A549 (cell line): Measurements from ENCODE around the gene CCDC97. TPM values are rescaled to one million over a fixed set of nuclear protein-coding genes. Genes with fewer than 3 reads are reported as not detected.
"Not testable (repeated sequence)": the region's sequence is repeated elsewhere in the genome, so short reads cannot be mapped to it uniquely, and the experiment has no call there.

Experiments
- ATAC-seq, 2 experiments: fragments of 200-7000 bp in 1 of 2; fragments of >200 bp in 1 of 2; cut with Nextera tagmentation in 1 of 2; cut with Tn5 transposase in 1 of 2; 3 replicates each; pipeline versions ENCODE4 v1.8.0 to v1.9.1; 2018 to 2020; ENCODE audit warnings: mild to moderate bottlenecking in 1 of 2, moderate library complexity in 1 of 2
- CTCF ChIA-PET: fragments of 300-600 bp; sonication (Branson Sonifier 250); formaldehyde crosslinking; extraction: SDS; loops from one replicate; lab custom pipeline; 2021; ENCODE audit warnings: antibody characterized with exemption, inconsistent platforms; lab: Yijun Ruan, JAX
- POLR2A ChIA-PET: fragments of 350-600 bp; formaldehyde crosslinking; extraction: SDS; loops from one replicate; lab custom pipeline; 2021; ENCODE audit warnings: antibody characterized with exemption, inconsistent platforms; lab: Yijun Ruan, JAX
- DNase-seq, 2 experiments: peaks; one replicate each; pipeline versions ENCODE4 v3.0.0 to v3.0.0-alpha.2; 2011 to 2016; ENCODE audit warnings: low read depth in 1 of 2, low spot score in 1 of 2
- FAIRE-seq: peaks from 2 replicates; lab custom pipeline; 2011; peaks lifted over from hg19 to GRCh38; lab: Jason Lieb, UNC
- H3K27ac ChIP-seq, 2 experiments: fragments of >200 bp; sonication (Bioruptor Twin); formaldehyde crosslinking; 3 replicates each; pipeline ENCODE4 v1.5.1; 2016 to 2017
- H3K4me1 ChIP-seq: fragments of >200 bp; sonication (Bioruptor Twin); formaldehyde crosslinking; 3 replicates; pipeline ENCODE4 v1.6.1; 2016
- H3K4me2 ChIP-seq: fragments of >200 bp; sonication (Bioruptor Twin); formaldehyde crosslinking; 3 replicates; pipeline ENCODE4 v1.6.1; 2016
- H3K4me3 ChIP-seq: fragments of >200 bp; sonication (Bioruptor Twin); formaldehyde crosslinking; 3 replicates; pipeline ENCODE4 v1.5.1; 2016
- H3K9me3 ChIP-seq: fragments of >200 bp; sonication (Bioruptor Twin); formaldehyde crosslinking; 3 replicates; pipeline ENCODE4 v1.6.1; 2016
- CBX2 ChIP-seq: fragments of 200-600 bp; sonication (generic); IDR thresholded peaks from 2 replicates; pipeline ENCODE4 v1.6.1; 2016; ENCODE audit warnings: low read depth, mild to moderate bottlenecking, borderline replicate concordance
- CBX8 ChIP-seq: fragments of 200-600 bp; sonication (generic); IDR thresholded peaks from 2 replicates; pipeline ENCODE4 v1.6.1; 2016
- CHD4 ChIP-seq: fragments of 200-600 bp; sonication (generic); IDR thresholded peaks from 2 replicates; pipeline ENCODE4 v1.6.1; 2016; ENCODE audit warnings: antibody characterized with exemption, mild to moderate bottlenecking, borderline replicate concordance
- CTCF ChIP-seq: fragments of >200 bp; sonication (Bioruptor Twin); formaldehyde crosslinking; IDR thresholded peaks from 3 replicates; pipeline ENCODE4 v1.5.1; 2016
- EHF ChIP-seq: fragments of 250-450 bp; sonication (Bioruptor Pico); IDR thresholded peaks from 2 replicates; pipeline ENCODE4 v1.5.0; 2020; ENCODE audit warnings: mild to moderate bottlenecking
- EHMT2 ChIP-seq: fragments of 200-600 bp; sonication (generic); IDR thresholded peaks from 2 replicates; pipeline ENCODE4 v1.6.1; 2016; ENCODE audit warnings: antibody characterized with exemption, low read depth, mild to moderate bottlenecking, moderate library complexity
- FOSB ChIP-seq: fragments of 250-450 bp; sonication (Bioruptor Pico); IDR thresholded peaks from 2 replicates; pipeline ENCODE4 v1.5.0; 2020; ENCODE audit warnings: mild to moderate bottlenecking, moderate library complexity
- HES2 ChIP-seq: fragments of >200 bp; sonication (Bioruptor Twin); formaldehyde crosslinking; IDR thresholded peaks from 2 replicates; pipeline ENCODE4 v1.6.1; 2016
- HEYL ChIP-seq: fragments of 250-450 bp; sonication (Bioruptor Pico); IDR thresholded peaks from 2 replicates; pipeline ENCODE4 v1.8.0; 2021; ENCODE audit warnings: mild to moderate bottlenecking, moderate library complexity
- HOXB5 ChIP-seq: fragments of 250-450 bp; sonication (Bioruptor Pico); IDR thresholded peaks from 2 replicates; pipeline ENCODE4 v1.5.0; 2020; ENCODE audit warnings: mild to moderate bottlenecking, moderate library complexity
- JUNB ChIP-seq: fragments of >200 bp; sonication (Bioruptor Twin); formaldehyde crosslinking; IDR thresholded peaks from 2 replicates; pipeline ENCODE4 v1.6.1; 2016
- KDM1A ChIP-seq: fragments of 200-600 bp; sonication (generic); IDR thresholded peaks from 2 replicates; pipeline ENCODE4 v1.6.1; 2016; ENCODE audit warnings: low read depth, mild to moderate bottlenecking
- KDM5A ChIP-seq: fragments of 200-600 bp; sonication (generic); IDR thresholded peaks from 2 replicates; pipeline ENCODE4 v1.6.1; 2016; ENCODE audit warnings: antibody characterized with exemption, mild to moderate bottlenecking
- MAFK ChIP-seq: fragments of 450-650 bp; IDR thresholded peaks from 2 replicates; pipeline ENCODE4 v1.6.1; 2014; ENCODE audit not compliant: partially characterized antibody
- MAZ ChIP-seq: fragments of 150-350 bp; IDR thresholded peaks from 2 replicates; pipeline ENCODE4 v1.6.1; 2014; ENCODE audit warnings: antibody characterized with exemption, low read depth, low read length, borderline replicate concordance
- NFE2L2 ChIP-seq: fragments of 150-350 bp; conservative IDR thresholded peaks from 2 replicates; pipeline ENCODE4 v1.6.1; 2014; ENCODE audit warnings: low read length
- PHF8 ChIP-seq: fragments of 200-600 bp; sonication (generic); IDR thresholded peaks from 2 replicates; pipeline ENCODE4 v1.6.1; 2016; ENCODE audit warnings: low read depth, mild to moderate bottlenecking, antibody characterized with exemption, moderate library complexity, borderline replicate concordance
- RAD21 ChIP-seq, 2 experiments: fragments of >200 bp in 1 of 2; sonication (Bioruptor Twin) in 1 of 2; formaldehyde crosslinking in 1 of 2; IDR thresholded peaks in 1 of 2; conservative IDR thresholded peaks in 1 of 2; 2 replicates in 1 of 2; 3 replicates in 1 of 2; pipeline ENCODE4 v1.6.1; 2012 to 2018; ENCODE audit warnings: inconsistent platforms in 1 of 2
- RARB ChIP-seq: fragments of 250-450 bp; sonication (Bioruptor Pico); IDR thresholded peaks from 2 replicates; pipeline ENCODE4 v1.8.0; 2021; ENCODE audit warnings: mild to moderate bottlenecking, moderate library complexity
- SMC3 ChIP-seq: fragments of >200 bp; sonication (Bioruptor Twin); formaldehyde crosslinking; IDR thresholded peaks from 3 replicates; pipeline ENCODE4 v1.6.1; 2018; ENCODE audit warnings: inconsistent platforms
- TP53 ChIP-seq: fragments of 250-450 bp; sonication (Bioruptor Pico); IDR thresholded peaks from 2 replicates; pipeline ENCODE4 v1.5.0; 2021; ENCODE audit warnings: mild to moderate bottlenecking, moderate library complexity
- ZC3H11A ChIP-seq: fragments of 450-650 bp; IDR thresholded peaks from 2 replicates; pipeline ENCODE4 v1.6.1; 2014; ENCODE audit warnings: antibody characterized with exemption, mild to moderate bottlenecking
- ZSCAN20 ChIP-seq: fragments of 250-450 bp; sonication (Bioruptor Pico); IDR thresholded peaks from 2 replicates; pipeline ENCODE4 v1.8.0; 2022; ENCODE audit warnings: mild to moderate bottlenecking, moderate library complexity
- WGBS: methylation state at CpG from one replicate; pipeline ENCODE4 v1.1.6; 2017; ENCODE audit errors: missing lambda C conversion rate; 5-methylcytosine and 5-hydroxymethylcytosine counted together
- polyA plus RNA-seq, 4 experiments: library from polyadenylated mRNA; depleted of rRNA in 3 of 4; stranded (reverse); fragments of >200 nt; fragmentation: RNase III in 1 of 4; extraction: RNeasy Plus Mini Kit Qiagen cat#74134 plus additional on column Dnase treatment in 1 of 4; gene quantifications; 2 replicates in 3 of 4; 3 replicates in 1 of 4; pipeline ENCODE4 v1.2.3, GENCODE V29; 2011 to 2017
- TF ChIP-seq, protein P1 (sequence below): fragments of 450-650 bp; IDR thresholded peaks from 2 replicates; pipeline ENCODE4 v1.6.1; 2014; ENCODE audit warnings: antibody characterized with exemption
- TF ChIP-seq, protein P2 (sequence below): IDR thresholded peaks from 2 replicates; pipeline ENCODE4 v1.6.1; 2012; ENCODE audit warnings: low read depth, borderline replicate concordance

Gene CCDC97
- polyA plus RNA-seq, 2 of the 4 experiments (the other 2 are of a cell fraction), result 18.7 to 26.8 TPM

- TF ChIP-seq RAD21 (conservative IDR thresholded peaks at IDR 0.05 in 1 of 2, IDR thresholded peaks at IDR 0.05 in 1 of 2) (no peak), SMC3 (no peak), PHF8 (no peak), HES2 (no peak), EHF (no peak), FOSB (CRISPR knock-in tag) (no peak), MAFK (peak; percentile 58), JUNB (no peak)
- TF ChIP-seq, all 56 proteins: peak for 1
- Histone ChIP-seq H3K27ac (no peak overlapping the region), H3K9me3 (no peaks in the 10 kb centered on the region), H3K4me2 (no peak overlapping the region), H3K4me3 (no peak overlapping the region), H3K4me1 (peaks cover 50% of the 10 kb centered on the region)
- no peak for DNase-seq
- 96% methylated on average over 2 of the region's 2 CpGs for WGBS
- ChIA-PET CTCF (interaction anchor here (0.5 to 13.8 kb wide), 8 partner anchors 10 to 201 kb away, joined by 3 to 197 read pairs (median 4); partner anchors contain the start of gene TGFB1), POLR2A (no interaction called here)
- FAIRE-seq, result no peak
- no peak for ATAC-seq
Observed at GRCh38 chr19:41369769-41370168, 59.8 kb downstream of the CCDC97 start.

GRCh38 chr19:41371119-41371518 lies 61.1 kb downstream of the CCDC97 start:
- not testable (repeated sequence) for ATAC-seq, DNase-seq, H3K9me3 ChIP-seq, FAIRE-seq, H3K4me2 ChIP-seq, H3K4me3 ChIP-seq, H3K27ac ChIP-seq
- ChIA-PET POLR2A (interaction anchor here (1.1 to 1.3 kb wide), 2 partner anchors 18 to 35 kb away, joined by 3 to 8 read pairs; no protein-coding TSS in a partner anchor), CTCF (interaction anchor here (1.1 to 13.8 kb wide), 3 partner anchors 12 to 193 kb away, joined by 3 to 197 read pairs (median 3); partner anchors contain the start of gene TGFB1)
- 97% methylated on average over 5 of the region's 5 CpGs for WGBS
- H3K4me1 ChIP-seq, result peaks cover 49% of the 10 kb centered on the region

- Histone ChIP-seq H3K4me1 (peaks cover 44% of the 10 kb centered on the region), H3K27ac (no peak overlapping the region), H3K4me3 (no peak overlapping the region), H3K9me3 (no peaks in the 10 kb centered on the region), H3K4me2 (no peak overlapping the region)
- no peak for DNase-seq
- POLR2A ChIA-PET, result interaction anchor here (1.1 to 2.0 kb wide), 3 partner anchors 8 to 34 kb away, joined by 3 to 10 read pairs (median 8); partner anchors contain the start of gene B9D2
- no peak for ATAC-seq
- WGBS, result 95% methylated on average over 8 of the region's 8 CpGs
- FAIRE-seq, result no peak
- CTCF ChIA-PET, result interaction anchor here (1.1 to 13.8 kb wide), 3 partner anchors 7 to 192 kb away, joined by 3 to 197 read pairs (median 8); partner anchors contain the start of genes B9D2 and TGFB1
- TF ChIP-seq ZC3H11A (no peak), NFE2L2 (no peak), TP53 (CRISPR knock-in tag) (no peak), RARB (CRISPR knock-in tag) (no peak), HOXB5 (no peak), CTCF (no peak), KDM5A (no peak), KDM1A (no peak), HEYL (CRISPR knock-in tag) (no peak), MAZ (no peak), ZSCAN20 (CRISPR knock-in tag) (no peak), EHMT2 (no peak), CBX8 (no peak), CBX2 (no peak), CHD4 (no peak)
- TF ChIP-seq, protein P1, sequence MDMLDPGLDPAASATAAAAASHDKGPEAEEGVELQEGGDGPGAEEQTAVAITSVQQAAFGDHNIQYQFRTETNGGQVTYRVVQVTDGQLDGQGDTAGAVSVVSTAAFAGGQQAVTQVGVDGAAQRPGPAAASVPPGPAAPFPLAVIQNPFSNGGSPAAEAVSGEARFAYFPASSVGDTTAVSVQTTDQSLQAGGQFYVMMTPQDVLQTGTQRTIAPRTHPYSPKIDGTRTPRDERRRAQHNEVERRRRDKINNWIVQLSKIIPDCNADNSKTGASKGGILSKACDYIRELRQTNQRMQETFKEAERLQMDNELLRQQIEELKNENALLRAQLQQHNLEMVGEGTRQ, result no peak
- TF ChIP-seq, protein P2, sequence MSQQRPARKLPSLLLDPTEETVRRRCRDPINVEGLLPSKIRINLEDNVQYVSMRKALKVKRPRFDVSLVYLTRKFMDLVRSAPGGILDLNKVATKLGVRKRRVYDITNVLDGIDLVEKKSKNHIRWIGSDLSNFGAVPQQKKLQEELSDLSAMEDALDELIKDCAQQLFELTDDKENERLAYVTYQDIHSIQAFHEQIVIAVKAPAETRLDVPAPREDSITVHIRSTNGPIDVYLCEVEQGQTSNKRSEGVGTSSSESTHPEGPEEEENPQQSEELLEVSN, result no peak
Observed at GRCh38 chr19:41371541-41371940, 61.6 kb downstream of the CCDC97 start.
